HepG2 (cell line): ENCODE results near the gene SPTBN5. TPM values are rescaled to one million over a fixed set of nuclear protein-coding genes. Genes with fewer than 3 reads are reported as not detected.

ENCODE experiments used
- ATAC-seq: fragments of 200-7000 bp; cut with Tn5 transposase; 3 replicates; pipeline ENCODE4 v1.9.1; 2020; ENCODE audit warnings: mild to moderate bottlenecking, moderate library complexity
- BruUV-seq: library from RNA; stranded (reverse); fragments of 400-500 nt; replicated peaks from 2 replicates; lab custom pipeline; 2021; lab: Mats Ljungman, UMichigan
- CTCF ChIA-PET: fragments of 300-600 bp; formaldehyde crosslinking; extraction: SDS; loops from one replicate; lab custom pipeline; 2021; ENCODE audit warnings: low total read pairs, inconsistent platforms, low intra/inter-chr PET ratio; lab: Yijun Ruan, JAX
- POLR2A ChIA-PET: fragments of 350-600 bp; sonication (Branson Sonifier 250); formaldehyde crosslinking; loops from one replicate; lab custom pipeline; 2020; ENCODE audit warnings: antibody characterized with exemption, inconsistent platforms; lab: Yijun Ruan, JAX
- DNase-seq: peaks from one replicate; pipeline ENCODE4 v3.0.0-alpha.2; 2015; ENCODE audit warnings: low spot score
- FAIRE-seq: peaks from 3 replicates; lab custom pipeline; 2011; peaks lifted over from hg19 to GRCh38; lab: Jason Lieb, UNC
- H2AFZ ChIP-seq: one replicate; pipeline ENCODE4 v1.6.1; 2011; ENCODE audit warnings: low read length, inconsistent platforms
- H3K27ac ChIP-seq: fragments of 300-600 bp; 3 replicates; pipeline ENCODE4 v1.8.0; 2011; ENCODE audit warnings: mixed run types, mild to moderate bottlenecking, mixed read lengths, low read length, inconsistent platforms; ENCODE audit not compliant: insufficient read depth; ENCODE audit errors: extremely low read length
- H3K27me3 ChIP-seq, 2 experiments: fragments of 200-600 bp in 1 of 2; 2 replicates in 1 of 2; 3 replicates in 1 of 2; pipeline versions ENCODE4 v1.6.0 to v1.8.0; 2011; ENCODE audit warnings: low read length in 2 of 2, mild to moderate bottlenecking in 2 of 2, moderate library complexity in 2 of 2, inconsistent platforms in 1 of 2; ENCODE audit not compliant: insufficient read depth in 2 of 2, control insufficient read depth in 1 of 2
- H3K36me3 ChIP-seq, 2 experiments: fragments of 200-600 bp in 1 of 2; replicated peaks in 1 of 2; 2 replicates in 1 of 2; 3 replicates in 1 of 2; pipeline versions ENCODE4 v1.5.1 to v1.8.0; 2011; ENCODE audit warnings: low read length in 2 of 2, inconsistent platforms in 1 of 2; ENCODE audit not compliant: insufficient read depth in 2 of 2, control insufficient read depth in 1 of 2
- H3K4me1 ChIP-seq: 2 replicates; pipeline ENCODE4 v1.5.1; 2012; ENCODE audit warnings: low read length, inconsistent platforms; ENCODE audit not compliant: insufficient read depth
- H3K4me2 ChIP-seq: 2 replicates; pipeline ENCODE4 v1.6.0; 2011; ENCODE audit warnings: low read depth, low read length, inconsistent platforms
- H3K4me3 ChIP-seq, 3 experiments: fragments of 200-600 bp in 1 of 3; sonication (generic), shearing (Covaris generic) in 1 of 3; replicated peaks in 1 of 3; 2 replicates each; pipeline ENCODE4 v1.5.1; 2011 to 2016; ENCODE audit warnings: low read length in 3 of 3, inconsistent platforms in 2 of 3, low read depth in 2 of 3, mild to moderate bottlenecking in 2 of 3, control low read depth in 1 of 3, mixed read lengths in 1 of 3; ENCODE audit not compliant: insufficient read depth in 1 of 3
- H3K79me2 ChIP-seq: one replicate; pipeline ENCODE4 v1.6.1; 2011; ENCODE audit warnings: low read length, inconsistent platforms; ENCODE audit not compliant: insufficient read depth
- H3K9ac ChIP-seq: 2 replicates; pipeline ENCODE4 v1.6.0; 2011; ENCODE audit warnings: mild to moderate bottlenecking, low read depth, low read length, inconsistent platforms; ENCODE audit not compliant: insufficient read depth
- H3K9me3 ChIP-seq: 2 replicates; pipeline ENCODE4 v1.5.1; 2012; ENCODE audit warnings: mild to moderate bottlenecking, low read length
- H4K20me1 ChIP-seq: 2 replicates; pipeline ENCODE4 v1.6.0; 2011; ENCODE audit warnings: inconsistent platforms, mild to moderate bottlenecking, low read length, moderate library complexity; ENCODE audit not compliant: insufficient read depth
- CENPBD1 ChIP-seq: sonication (generic); formaldehyde crosslinking; IDR thresholded peaks from 2 replicates; pipeline ENCODE4 v1.8.0; 2022; ENCODE audit warnings: missing genetic modification reagents, low read depth, mild to moderate bottlenecking, borderline replicate concordance
- CREM ChIP-seq, 2 experiments: sonication (generic) in 1 of 2; formaldehyde crosslinking in 1 of 2; IDR thresholded peaks; 2 replicates each; pipeline versions ENCODE4 v1.4.0 to v1.6.1; 2016 to 2020; ENCODE audit warnings: antibody characterized with exemption in 1 of 2, mild to moderate bottlenecking in 1 of 2, missing genetic modification reagents in 1 of 2
- FOXO1 ChIP-seq: sonication (generic); formaldehyde crosslinking; IDR thresholded peaks from 2 replicates; pipeline ENCODE4 v1.4.0; 2020; ENCODE audit warnings: missing genetic modification reagents
- GZF1 ChIP-seq: sonication (generic); formaldehyde crosslinking; IDR thresholded peaks from 2 replicates; pipeline ENCODE4 v1.5.1; 2020; ENCODE audit warnings: mild to moderate bottlenecking, missing genetic modification reagents
- KAT8 ChIP-seq: IDR thresholded peaks from 2 replicates; pipeline ENCODE4 v1.6.1; 2016; ENCODE audit warnings: missing genetic modification reagents, missing compliant biosample characterization
- MXD1 ChIP-seq: sonication (generic); formaldehyde crosslinking; IDR thresholded peaks from 2 replicates; pipeline ENCODE4 v1.4.0; 2020; ENCODE audit warnings: mild to moderate bottlenecking, missing genetic modification reagents
- NFKB2 ChIP-seq: sonication (generic); formaldehyde crosslinking; IDR thresholded peaks from 2 replicates; pipeline ENCODE4 v1.4.0; 2020; ENCODE audit warnings: missing genetic modification reagents, borderline replicate concordance
- NR2F1 ChIP-seq, 2 experiments: fragments of 450-650 bp in 1 of 2; formaldehyde crosslinking in 1 of 2; IDR thresholded peaks; 2 replicates each; pipeline versions ENCODE4 v1.5.0 to v1.6.1; 2016 to 2020; ENCODE audit warnings: mild to moderate bottlenecking in 1 of 2, missing compliant biosample characterization in 1 of 2, missing genetic modification reagents in 1 of 2, moderate library complexity in 1 of 2
- PCBP2 ChIP-seq: fragments of 200-400 bp; formaldehyde crosslinking; optimal IDR thresholded peaks from 2 replicates; pipeline ENCODE3; 2018; ENCODE audit warnings: low read length, low read depth; ENCODE audit not compliant: poor library complexity, severe bottlenecking
- RFX3 ChIP-seq: IDR thresholded peaks from 2 replicates; pipeline ENCODE4 v1.6.1; 2016; ENCODE audit warnings: missing biosample characterization, missing genetic modification reagents
- SAFB2 ChIP-seq: sonication (generic); formaldehyde crosslinking; IDR thresholded peaks from 2 replicates; pipeline ENCODE4 v1.5.1; 2020; ENCODE audit warnings: missing genetic modification reagents, low read depth, mild to moderate bottlenecking, borderline replicate concordance
- SMYD3 ChIP-seq: sonication (generic); formaldehyde crosslinking; IDR thresholded peaks from 2 replicates; pipeline ENCODE4 v1.8.1; 2023; ENCODE audit warnings: mild to moderate bottlenecking, missing genetic modification reagents
- SP5 ChIP-seq: IDR thresholded peaks from 2 replicates; pipeline ENCODE4 v1.6.1; 2016; ENCODE audit warnings: low read depth, borderline replicate concordance
- ZBTB7A ChIP-seq: sonication (generic); formaldehyde crosslinking; IDR thresholded peaks from 2 replicates; pipeline ENCODE4 v1.8.0; 2022; ENCODE audit warnings: mild to moderate bottlenecking, missing genetic modification reagents
- ZNF709 ChIP-seq: sonication (generic); formaldehyde crosslinking; IDR thresholded peaks from 2 replicates; pipeline ENCODE4 v1.5.0; 2020; ENCODE audit warnings: mild to moderate bottlenecking, missing genetic modification reagents
- ZNF713 ChIP-seq: sonication (generic); formaldehyde crosslinking; IDR thresholded peaks from 2 replicates; pipeline ENCODE4 v1.4.0; 2020; ENCODE audit warnings: mild to moderate bottlenecking, missing genetic modification reagents
- ZNF746 ChIP-seq: sonication (generic); formaldehyde crosslinking; IDR thresholded peaks from 2 replicates; pipeline ENCODE4 v1.8.0; 2022; ENCODE audit warnings: mild to moderate bottlenecking, missing genetic modification reagents
- ZNF790 ChIP-seq: sonication (generic); formaldehyde crosslinking; IDR thresholded peaks from 2 replicates; pipeline ENCODE4 v1.8.0; 2022; ENCODE audit warnings: missing genetic modification reagents, mild to moderate bottlenecking, borderline replicate concordance
- ZSCAN31 ChIP-seq: sonication (generic); formaldehyde crosslinking; IDR thresholded peaks from 2 replicates; pipeline ENCODE4 v1.5.0; 2020; ENCODE audit warnings: low read depth, mild to moderate bottlenecking, missing genetic modification reagents
- ZUFSP ChIP-seq: sonication (generic); formaldehyde crosslinking; IDR thresholded peaks from 2 replicates; pipeline ENCODE4 v1.9.0; 2021; ENCODE audit warnings: missing genetic modification reagents, mild to moderate bottlenecking, borderline replicate concordance
- WGBS: methylation state at CpG from one replicate; pipeline ENCODE4 v1.1.6; 2017; ENCODE audit warnings: low lambda C conversion rate; 5-methylcytosine and 5-hydroxymethylcytosine counted together
- in situ Hi-C: cut with HindIII; loops from 2 replicates; pipeline ENCODE4 v1.10.0; 2017; ENCODE audit warnings: low pct_unique_long_range_greater_than_20kb; ENCODE audit not compliant: extremely low pct_ligation_motif_present
- intact Hi-C: fragments of 100-400 bp; cut with micrococcal nuclease; formaldehyde crosslinking; loops from one replicate; pipeline ENCODE4 v1.10.0; 2022; ENCODE audit not compliant: unreplicated experiment
- polyA plus RNA-seq, 8 experiments: library from polyadenylated mRNA; depleted of rRNA in 3 of 8; stranded (reverse) in 7 of 8; unstranded in 1 of 8; fragments of >200 nt; fragmentation: Illumina TruSeq in 4 of 8; extraction: Trizol in 4 of 8; gene quantifications; 2 replicates each; pipeline versions ENCODE4 v1.2.1 to v1.2.3, GENCODE V29; 2011 to 2016; ENCODE audit warnings: low read depth in 4 of 8, missing spikeins in 1 of 8, mixed read lengths in 1 of 8; ENCODE audit not compliant: insufficient read depth in 1 of 8
- total RNA-seq, 5 experiments: library from RNA; depleted of rRNA; stranded (reverse); fragments of >200 nt; fragmentation: Illumina TruSeq; extraction: Trizol; gene quantifications; 2 replicates each; pipeline ENCODE4 v1.2.3, GENCODE V29; 2016; ENCODE audit warnings: low read depth in 1 of 5

The SPTBN5 gene
- total and polyA plus RNA-seq, 2 of the 13 experiments (the other 11 are each of a cell fraction or from before 2014, with no cell fraction given), result 0.01 to 0.07 TPM

- H3K27me3 ChIP-seq, result peaks cover 6 to 55% of the 10 kb centered on the region in 2 experiments; a peak in 4 of 5 replicates
- no peak overlapping the region for H3K4me3 ChIP-seq
- no peak for ATAC-seq
- no peak overlapping the region for H2AFZ ChIP-seq
- CTCF ChIA-PET, result no interaction called here
- no peaks in the 10 kb centered on the region for H3K9me3 ChIP-seq
- no peak for FAIRE-seq
- H3K9ac ChIP-seq, result no peak overlapping the region
- no peaks in the 10 kb centered on the region for H3K36me3 ChIP-seq
- intact Hi-C loops (no loop called here), in situ Hi-C loops (no loop called here)
- no TSS peak for BruUV-seq
- 0 out of 2 replicates have a peak, but pooled peaks cover 3% of the 10 kb centered on the region for H4K20me1 ChIP-seq
- H3K4me1 ChIP-seq, result peaks cover 7% of the 10 kb centered on the region; the same call in 1 of the 2 replicates
- H3K79me2 ChIP-seq, result no peaks in the 10 kb centered on the region
- 53% methylated on average over 5 of the region's 9 CpGs for WGBS
- no peak overlapping the region for H3K27ac ChIP-seq
- TF ChIP-seq GZF1 (CRISPR knock-in tag) (no peak), NR2F1 (CRISPR knock-in tag; IDR thresholded peaks at IDR 0.05) (no peak), ZSCAN31 (CRISPR knock-in tag) (no peak), RFX3 (CRISPR knock-in tag) (no peak), ZNF790 (CRISPR knock-in tag) (no peak), MXD1 (CRISPR knock-in tag) (no peak), SP5 (CRISPR knock-in tag) (no peak), ZNF746 (CRISPR knock-in tag) (no peak), FOXO1 (CRISPR knock-in tag) (no peak), ZBTB7A (CRISPR knock-in tag) (no peak), SAFB2 (CRISPR knock-in tag) (no peak), KAT8 (no peak), ZNF709 (CRISPR knock-in tag) (no peak), CREM (IDR thresholded peaks at IDR 0.05) (no peak), CREM (CRISPR knock-in tag; IDR thresholded peaks at IDR 0.05) (no peak), SMYD3 (CRISPR knock-in tag) (no peak), PCBP2 (no peak), ZNF713 (no peak), CENPBD1 (no peak), NFKB2 (no peak), ZUFSP (CRISPR knock-in tag) (no peak)
- H3K4me2 ChIP-seq, result no peak overlapping the region
- no peak for DNase-seq
- POLR2A ChIA-PET, result no interaction called here
These were observed 6.0 kb downstream of the SPTBN5 start for GRCh38 chr15:41887893-41888292.
